ENCODE data around the gene ANKS1A.

ANKS1A gene

GRCh38 chr6:35139470-35139869 is 250.4 kb downstream of the ANKS1A start:
- TF ChIP-seq CTCF (IDR thresholded peaks at IDR 0.05) = no peak
- H3K27ac Mint-ChIP-seq = no peak overlapping the region
- DNase-seq = no peak
- H3K27me3 Mint-ChIP-seq (ENCODE audit: low read depth, poor library complexity) = peaks cover 2% of the 10 kb centered on the region
- H3K4me1 Mint-ChIP-seq = peaks cover 19% of the 10 kb centered on the region
- no peak overlapping the region for H3K4me3 Mint-ChIP-seq
- no peaks in the 10 kb centered on the region for H3K9me3 Mint-ChIP-seq
- H3K36me3 Mint-ChIP-seq (ENCODE audit: low read depth) = no peaks in the 10 kb centered on the region

- Mint-ChIP-seq H3K27ac (peak overlapping the region; percentile 29), H3K36me3 (ENCODE audit: low read depth) (no peaks in the 10 kb centered on the region)
Observed at GRCh38 chr6:35139924-35140638, 251.0 kb downstream of the ANKS1A start.

GRCh38 chr6:35140639-35141006 is 251.6 kb downstream of the ANKS1A start:
- H3K36me3 Mint-ChIP-seq (ENCODE audit: low read depth) = no peaks in the 10 kb centered on the region
- H3K4me1 Mint-ChIP-seq = peaks cover 25% of the 10 kb centered on the region
- DNase-seq = no peak
- no peak for TF ChIP-seq CTCF (IDR thresholded peaks at IDR 0.05)
- H3K27ac Mint-ChIP-seq = no peak overlapping the region
- H3K9me3 Mint-ChIP-seq = no peaks in the 10 kb centered on the region
- no peak overlapping the region for H3K4me3 Mint-ChIP-seq
- H3K27me3 Mint-ChIP-seq (ENCODE audit: low read depth, poor library complexity) = peaks cover 2% of the 10 kb centered on the region

More at GRCh38 chr6:35139924-35140638, 251.0 kb downstream of the ANKS1A start:
- Mint-ChIP-seq H3K4me1 (peaks cover 20% of the 10 kb centered on the region), H3K9me3 (no peaks in the 10 kb centered on the region), H3K4me3 (no peak overlapping the region), H3K27me3 (ENCODE audit: low read depth, poor library complexity) (peaks cover 2% of the 10 kb centered on the region)
- peak; percentile 87 for TF ChIP-seq CTCF (IDR thresholded peaks at IDR 0.05)
- DNase-seq = peak; percentile 60
